Panc1 (cell line): ENCODE results near the gene OVCH1. TPM values are rescaled to one million over a fixed set of nuclear protein-coding genes. Genes with fewer than 3 reads are reported as not detected.

Experiments
- ATAC-seq: fragments of 200-7000 bp; cut with Tn5 transposase; 2 replicates; pipeline ENCODE4 v1.9.1; 2020; ENCODE audit warnings: mild to moderate bottlenecking, moderate library complexity
- BruUV-seq: library from RNA; stranded (reverse); fragments of 400-500 nt; replicated peaks from 2 replicates; lab custom pipeline; 2021; lab: Mats Ljungman, UMichigan
- CTCF ChIA-PET: fragments of 300-600 bp; sonication (Branson Sonifier 250); formaldehyde crosslinking; loops from one replicate; lab custom pipeline; 2022; ENCODE audit warnings: antibody characterized with exemption; lab: Charles Lee
- POLR2A ChIA-PET: fragments of 300-600 bp; sonication (Branson Sonifier 250); formaldehyde crosslinking; loops from one replicate; lab custom pipeline; 2022; ENCODE audit warnings: antibody characterized with exemption; lab: Charles Lee
- DNase-seq: peaks from one replicate; pipeline ENCODE4 v3.0.0-alpha.2; 2010; ENCODE audit warnings: low read depth, low spot score
- H3K27ac ChIP-seq: 2 replicates; pipeline ENCODE4 v1.5.1; 2011; ENCODE audit warnings: mild to moderate bottlenecking, low read length, inconsistent platforms
- H3K27me3 ChIP-seq: fragments of 200-500 bp; sonication (Bioruptor generic); 2 replicates; pipeline ENCODE4 v1.6.0; 2014; ENCODE audit warnings: low read length, inconsistent platforms; ENCODE audit not compliant: control insufficient read depth, insufficient read depth
- H3K36me3 ChIP-seq: fragments of 200-500 bp; sonication (Bioruptor generic); 2 replicates; pipeline ENCODE4 v1.5.1; 2014; ENCODE audit warnings: inconsistent platforms, mild to moderate bottlenecking, low read length, moderate library complexity; ENCODE audit not compliant: control insufficient read depth, insufficient read depth
- H3K4me1 ChIP-seq: 2 replicates; pipeline ENCODE4 v1.5.1; 2011; ENCODE audit warnings: inconsistent platforms, mild to moderate bottlenecking, low read length, moderate library complexity; ENCODE audit not compliant: control insufficient read depth, insufficient read depth
- H3K4me3 ChIP-seq, 2 experiments: 2 replicates each; pipeline ENCODE4 v1.5.1; 2011 to 2012; ENCODE audit warnings: low read depth in 2 of 2, low read length in 2 of 2, mild to moderate bottlenecking in 2 of 2, inconsistent platforms in 1 of 2, moderate library complexity in 1 of 2
- H3K9me3 ChIP-seq: fragments of 200-500 bp; sonication (Bioruptor generic); 2 replicates; pipeline ENCODE4 v1.5.1; 2014; ENCODE audit warnings: low read depth, mild to moderate bottlenecking, inconsistent platforms, low read length, moderate library complexity; ENCODE audit not compliant: control insufficient read depth, insufficient read depth
- CTCF ChIP-seq: fragments of 450-650 bp; IDR thresholded peaks from 2 replicates; pipeline ENCODE4 v1.5.1; 2017; ENCODE audit warnings: mild to moderate bottlenecking
- POLR2AphosphoS5 ChIP-seq: IDR thresholded peaks from 2 replicates; pipeline ENCODE4 v1.6.1; 2012; ENCODE audit warnings: mild to moderate bottlenecking, low read depth, low read length, moderate library complexity
- REST ChIP-seq, 2 experiments: IDR thresholded peaks; 2 replicates each; pipeline ENCODE4 v1.6.1; 2011 to 2012; ENCODE audit warnings: low read depth in 2 of 2, control low read depth in 1 of 2, low read length in 1 of 2, mild to moderate bottlenecking in 1 of 2, moderate library complexity in 1 of 2; ENCODE audit not compliant: insufficient read depth in 1 of 2
- SIN3A ChIP-seq: IDR thresholded peaks from 2 replicates; pipeline ENCODE4 v1.6.1; 2012; ENCODE audit warnings: low read depth, mild to moderate bottlenecking, low read length, moderate library complexity, borderline replicate concordance; ENCODE audit not compliant: insufficient read depth
- TCF7L2 ChIP-seq: IDR thresholded peaks from 2 replicates; pipeline ENCODE4 v1.6.1; 2011; ENCODE audit warnings: mild to moderate bottlenecking, low read depth, low read length, inconsistent platforms
- in situ Hi-C: cut with HindIII; loops from 2 replicates; pipeline ENCODE4 v1.10.0; 2016; ENCODE audit warnings: low sequenced_read_pairs, low pct_unique_long_range_greater_than_20kb
- intact Hi-C: fragments of 100-400 bp; cut with micrococcal nuclease; formaldehyde crosslinking; loops from one replicate; pipeline ENCODE4 v1.10.0; 2022; ENCODE audit not compliant: unreplicated experiment
- total RNA-seq: library from RNA; stranded (reverse); gene quantifications from one replicate; pipeline ENCODE4 v1.2.1, GENCODE V29; 2021; ENCODE audit not compliant: unreplicated experiment

OVCH1 gene
- total RNA-seq, 1 experiment from 2014 or later: not detected

GRCh38 chr12:29447285-29447975, 50.1 kb downstream of the OVCH1 start:
- TF ChIP-seq POLR2AphosphoS5 (no peak), CTCF (no peak), SIN3A (no peak), REST (IDR thresholded peaks at IDR 0.05; ENCODE audit: insufficient read depth in 1 of 2, low read depth in 2 of 2, low read length in 1 of 2) (no peak), TCF7L2 (no peak)
- in situ Hi-C loops: no loop called here
- Histone ChIP-seq H3K27ac (no peak overlapping the region), H3K4me3 (no peak overlapping the region), H3K27me3 (no peaks in the 10 kb centered on the region), H3K9me3 (no peaks in the 10 kb centered on the region), H3K4me1 (no peaks in the 10 kb centered on the region), H3K36me3 (no peaks in the 10 kb centered on the region)
- POLR2A ChIA-PET: no interaction called here
- intact Hi-C loops: no loop called here
- no peak for ATAC-seq
- CTCF ChIA-PET: no interaction called here
- BruUV-seq: no TSS peak
- DNase-seq: no peak

- in situ Hi-C loops: no loop called here
- Histone ChIP-seq H3K27me3 (no peaks in the 10 kb centered on the region), H3K4me1 (no peaks in the 10 kb centered on the region), H3K36me3 (no peaks in the 10 kb centered on the region), H3K9me3 (no peaks in the 10 kb centered on the region), H3K27ac (no peak overlapping the region), H3K4me3 (no peak overlapping the region)
- DNase-seq (no peak), ATAC-seq (no peak)
- BruUV-seq: no TSS peak
- ChIA-PET CTCF (no interaction called here), POLR2A (no interaction called here)
- no peak for TF ChIP-seq SIN3A
- TF ChIP-seq CTCF: no peak
- TF ChIP-seq POLR2AphosphoS5: no peak
- TF ChIP-seq REST (IDR thresholded peaks at IDR 0.05; ENCODE audit: insufficient read depth in 1 of 2, low read depth in 2 of 2, low read length in 1 of 2): no peak
- TF ChIP-seq TCF7L2: no peak
- intact Hi-C loops: no loop called here
These were observed 58.0 kb downstream of the OVCH1 start for GRCh38 chr12:29439506-29439905.
